HuH-7.5 (cell line): ENCODE data around the gene ATP13A4.

ENCODE experiments used
- DNase-seq: peaks from one replicate; pipeline ENCODE4 v3.0.0; 2011; ENCODE audit warnings: low spot score

Gene ATP13A4

GRCh38 chr3:193554811-193555210 is at the start of gene ATP13A4:
Gene ATP13A4, minus strand, starts transcription at chr3:193554895. Its CDS starts 96 bp downstream, at chr3:193554799.
- DNase-seq: no peak

GRCh38 chr3:193599393-193599792 is 44.7 kb upstream of the ATP13A4 start:
- no peak for DNase-seq

GRCh38 chr3:193598202-193598601 is 43.5 kb upstream of the ATP13A4 start:
- DNase-seq: no peak

- DNase-seq: no peak
Measured at GRCh38 chr3:193595939-193596487, 41.3 kb upstream of the ATP13A4 start.

GRCh38 chr3:193594946-193595689 is 40.4 kb upstream of the ATP13A4 start:
- no peak for DNase-seq

GRCh38 chr3:193593668-193594030 is 39.0 kb upstream of the ATP13A4 start:
- no peak for DNase-seq

- DNase-seq: peak; percentile 76
Measured at GRCh38 chr3:193592841-193593667, 38.4 kb upstream of the ATP13A4 start, which contains the start of gene OPA1. Gene OPA1, plus strand, starts transcription at chr3:193593208. Its CDS starts 170 bp downstream, at chr3:193593378.

- no peak for DNase-seq
Measured at GRCh38 chr3:193590088-193590856, 35.6 kb upstream of the ATP13A4 start.

GRCh38 chr3:193589616-193590015 is 34.9 kb upstream of the ATP13A4 start:
- DNase-seq: no peak

GRCh38 chr3:193589129-193589528 is 34.4 kb upstream of the ATP13A4 start:
- no peak for DNase-seq

GRCh38 chr3:193586526-193586925 is 31.8 kb upstream of the ATP13A4 start:
- DNase-seq: no peak

- DNase-seq: no peak
Measured at GRCh38 chr3:193585530-193585929, 30.8 kb upstream of the ATP13A4 start.

- no peak for DNase-seq
Measured at GRCh38 chr3:193574488-193575070, 19.9 kb upstream of the ATP13A4 start.

GRCh38 chr3:193573403-193574191 is 18.9 kb upstream of the ATP13A4 start:
- no peak for DNase-seq

GRCh38 chr3:193572426-193572908 is 17.8 kb upstream of the ATP13A4 start:
- no peak for DNase-seq

GRCh38 chr3:193569119-193569518 is 14.4 kb upstream of the ATP13A4 start:
- no peak for DNase-seq

GRCh38 chr3:193564012-193564411 is 9.3 kb upstream of the ATP13A4 start:
- DNase-seq: no peak

GRCh38 chr3:193563426-193563825 is 8.7 kb upstream of the ATP13A4 start:
- DNase-seq: no peak

- no peak for DNase-seq
Measured at GRCh38 chr3:193560870-193561269, 6.2 kb upstream of the ATP13A4 start.

- no peak for DNase-seq
Measured at GRCh38 chr3:193560091-193560490, 5.4 kb upstream of the ATP13A4 start.

- no peak for DNase-seq
Measured at GRCh38 chr3:193559100-193559499, 4.4 kb upstream of the ATP13A4 start.
